ENCODE data around the gene TBL1X.

Gene TBL1X

GRCh38 chrX:9593756-9594155 is 128.9 kb downstream of the TBL1X start:
- no peak for DNase-seq

GRCh38 chrX:9595174-9595573 is 130.3 kb downstream of the TBL1X start:
- no peak for DNase-seq

GRCh38 chrX:9596837-9597236 is 132.0 kb downstream of the TBL1X start:
- DNase-seq, result no peak

- no peak for DNase-seq
These were observed 132.6 kb downstream of the TBL1X start for GRCh38 chrX:9597361-9598035.

GRCh38 chrX:9598344-9598743 is 133.5 kb downstream of the TBL1X start:
- DNase-seq, result no peak

- DNase-seq, result no peak
These were observed 139.5 kb downstream of the TBL1X start for GRCh38 chrX:9604111-9604907.

GRCh38 chrX:9604908-9605306 is 140.0 kb downstream of the TBL1X start:
- no peak for DNase-seq

GRCh38 chrX:9605484-9605883 is 140.6 kb downstream of the TBL1X start:
- no peak for DNase-seq

GRCh38 chrX:9606971-9607370 is 142.1 kb downstream of the TBL1X start:
- no peak for DNase-seq

- no peak for DNase-seq
These were observed 144.6 kb downstream of the TBL1X start for GRCh38 chrX:9609499-9609898.

GRCh38 chrX:9609987-9610386 is 145.1 kb downstream of the TBL1X start:
- DNase-seq, result no peak

GRCh38 chrX:9610771-9611392 is 146.0 kb downstream of the TBL1X start:
- DNase-seq, result no peak

GRCh38 chrX:9611436-9612145 is 146.7 kb downstream of the TBL1X start:
- DNase-seq, result no peak

- DNase-seq, result no peak
These were observed 147.3 kb downstream of the TBL1X start for GRCh38 chrX:9612146-9612505.

GRCh38 chrX:9614016-9614415 is 149.2 kb downstream of the TBL1X start:
- DNase-seq, result no peak

GRCh38 chrX:9619133-9619532 is 154.3 kb downstream of the TBL1X start:
- DNase-seq, result no peak

- no peak for DNase-seq
These were observed 154.7 kb downstream of the TBL1X start for GRCh38 chrX:9619581-9619980.

- no peak for DNase-seq
These were observed 157.3 kb downstream of the TBL1X start for GRCh38 chrX:9622128-9622527.

- no peak for DNase-seq
These were observed 161.5 kb downstream of the TBL1X start for GRCh38 chrX:9626379-9626778.

- DNase-seq, result no peak
These were observed 163.1 kb downstream of the TBL1X start for GRCh38 chrX:9627922-9628321.

GRCh38 chrX:9628779-9629493 is 164.1 kb downstream of the TBL1X start:
- no peak for DNase-seq

- no peak for DNase-seq
These were observed 169.7 kb downstream of the TBL1X start for GRCh38 chrX:9634551-9634950.

- DNase-seq, result no peak
These were observed 170.5 kb downstream of the TBL1X start for GRCh38 chrX:9635368-9635767.

Data from effector CD4-positive, alpha-beta T cell (primary cell).